ENCODE measurements around the gene CCK.

The CCK gene

GRCh38 chr3:42300778-42301177 lies 34.8 kb upstream of the CCK start:
- in situ Hi-C loops (cut with MboI; ENCODE audit: low pct_unique_long_range_greater_than_20kb, low sequenced_read_pairs, unreplicated experiment), result no loop called here
- DNase-seq (ENCODE audit: low spot score), result no peak
- no peak for TF ChIP-seq CTCF (IDR thresholded peaks at IDR 0.05; ENCODE audit: extremely low read depth, insufficient read depth, missing control alignments)

DNA sequence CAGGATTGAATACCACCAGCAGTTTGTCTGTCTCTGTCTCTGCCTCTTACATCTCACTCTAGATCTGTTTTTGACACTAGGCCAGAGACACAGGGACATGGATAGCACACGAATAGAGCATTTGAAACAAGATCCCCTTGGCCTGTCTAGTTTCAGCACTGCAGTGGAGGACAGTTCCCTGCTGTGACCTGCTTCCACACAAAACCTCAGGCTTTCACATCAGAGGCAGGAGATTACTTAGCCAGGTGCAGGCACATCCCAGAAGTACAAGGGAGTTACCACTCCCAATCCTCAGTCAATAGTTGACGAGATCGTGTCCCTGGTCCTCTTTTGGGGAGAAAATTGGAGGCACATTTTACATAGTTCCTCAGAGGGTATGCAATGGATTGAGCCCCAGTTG lies 34.0 kb upstream of the CCK start:
- DNase-seq (ENCODE audit: low spot score), result no peak
- no peak for TF ChIP-seq CTCF (IDR thresholded peaks at IDR 0.05; ENCODE audit: extremely low read depth, insufficient read depth, missing control alignments)
- in situ Hi-C loops (cut with MboI; ENCODE audit: low pct_unique_long_range_greater_than_20kb, low sequenced_read_pairs, unreplicated experiment), result no loop called here

DNA sequence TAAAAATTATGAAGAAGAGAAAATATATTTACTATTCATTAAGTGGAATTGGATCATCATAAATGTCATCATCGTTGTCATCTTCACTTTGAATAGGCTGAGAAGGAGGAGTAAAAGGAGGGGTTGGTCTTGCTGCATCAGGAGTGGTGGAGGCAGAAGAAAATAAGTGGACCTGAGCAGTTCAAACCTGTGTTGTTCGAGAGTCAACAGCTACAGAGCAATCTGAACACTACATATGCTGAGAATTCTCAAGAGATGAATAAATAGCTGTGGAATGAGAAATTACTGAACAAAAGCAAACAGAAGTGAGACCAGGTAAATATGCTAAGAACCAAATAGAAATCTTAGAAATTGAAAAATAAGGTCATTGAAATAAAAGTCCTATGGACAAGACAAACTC lies 32.3 kb upstream of the CCK start:
- in situ Hi-C loops (cut with MboI; ENCODE audit: low pct_unique_long_range_greater_than_20kb, low sequenced_read_pairs, unreplicated experiment), result no loop called here
- DNase-seq (ENCODE audit: low spot score), result no peak
- TF ChIP-seq CTCF (IDR thresholded peaks at IDR 0.05; ENCODE audit: extremely low read depth, insufficient read depth, missing control alignments), result no peak

DNA sequence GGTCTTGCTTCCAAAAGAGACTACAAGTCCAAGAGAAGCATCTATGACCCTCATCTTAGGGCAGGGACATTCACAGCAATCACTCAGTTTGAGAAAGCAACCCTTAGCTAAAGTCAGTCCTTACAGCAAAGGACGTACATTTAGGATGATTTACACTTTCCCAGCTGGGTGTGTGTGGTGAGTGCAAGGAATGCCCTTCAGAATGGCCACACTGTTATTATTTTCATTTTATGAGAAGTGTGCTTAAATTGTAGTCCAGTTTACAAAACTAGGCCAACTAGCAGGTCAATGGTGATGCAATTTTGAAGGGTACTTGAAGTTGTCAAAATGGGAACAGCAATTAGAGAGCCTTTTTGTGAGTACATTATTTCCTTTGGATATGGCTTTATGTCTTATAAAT lies 26.0 kb upstream of the CCK start:
- in situ Hi-C loops (cut with MboI; ENCODE audit: low pct_unique_long_range_greater_than_20kb, low sequenced_read_pairs, unreplicated experiment), result no loop called here
- no peak for TF ChIP-seq CTCF (IDR thresholded peaks at IDR 0.05; ENCODE audit: extremely low read depth, insufficient read depth, missing control alignments)
- no peak for DNase-seq (ENCODE audit: low spot score)

GRCh38 chr3:42290966-42291714 lies 25.2 kb upstream of the CCK start:
- no peak for TF ChIP-seq CTCF (IDR thresholded peaks at IDR 0.05; ENCODE audit: extremely low read depth, insufficient read depth, missing control alignments)
- in situ Hi-C loops (cut with MboI; ENCODE audit: low pct_unique_long_range_greater_than_20kb, low sequenced_read_pairs, unreplicated experiment), result no loop called here
- DNase-seq (ENCODE audit: low spot score), result no peak

GRCh38 chr3:42289026-42289425 lies 23.0 kb upstream of the CCK start:
- TF ChIP-seq CTCF (IDR thresholded peaks at IDR 0.05; ENCODE audit: extremely low read depth, insufficient read depth, missing control alignments), result no peak
- DNase-seq (ENCODE audit: low spot score), result no peak
- in situ Hi-C loops (cut with MboI; ENCODE audit: low pct_unique_long_range_greater_than_20kb, low sequenced_read_pairs, unreplicated experiment), result no loop called here

Measured in GM13977 (cell line).